Tibial artery (tissue), 4 donors: ENCODE data around the gene EPHA5.
"Not testable (repeated sequence)": the region's sequence is repeated elsewhere in the genome, so short reads cannot be mapped to it uniquely, and the experiment has no call there.

ENCODE experiments used
- DNase-seq, 2 donors: peaks; one replicate each; pipeline ENCODE4 v3.0.0-alpha.2; 2019
- H3K27ac ChIP-seq, 2 donors: fragments of 200-600 bp; sonication (generic) in 1 of 2; 1 replicate in 1 of 2; 2 replicates in 1 of 2; pipeline ENCODE4 v1.5.1; 2018 to 2019; ENCODE audit warnings: mild to moderate bottlenecking in 1 of 2
- H3K27me3 ChIP-seq, 2 donors: fragments of 200-600 bp; sonication (generic) in 1 of 2; one replicate each; pipeline versions ENCODE4 v1.5.1 to v1.6.0; 2016 to 2019
- H3K36me3 ChIP-seq, 3 donors: fragments of 200-600 bp; sonication (generic) in 2 of 3; one replicate each; pipeline ENCODE4 v1.5.1; 2016 to 2019; ENCODE audit warnings: mild to moderate bottlenecking in 2 of 3
- H3K4me1 ChIP-seq, 4 donors: fragments of 200-600 bp; sonication (generic) in 2 of 4; 1 replicate in 3 of 4; 2 replicates in 1 of 4; pipeline ENCODE4 v1.5.1; 2016 to 2019
- H3K4me3 ChIP-seq, 2 donors: fragments of 200-600 bp; sonication (generic) in 1 of 2; 1 replicate in 1 of 2; 2 replicates in 1 of 2; pipeline ENCODE4 v1.5.1; 2018 to 2019; ENCODE audit warnings: mild to moderate bottlenecking in 2 of 2
- H3K9me3 ChIP-seq, 3 donors: fragments of 200-600 bp; sonication (generic) in 1 of 3; one replicate each; pipeline ENCODE4 v1.5.1; 2016 to 2019
- CTCF ChIP-seq, 2 experiments: fragments of 200-600 bp in 1 of 2; fragments of 450-650 bp in 1 of 2; IDR thresholded peaks; one replicate each; pipeline ENCODE4 v1.5.1; 2017 to 2019; ENCODE audit warnings: antibody characterized with exemption in 2 of 2, mild to moderate bottlenecking in 1 of 2, moderate library complexity in 1 of 2
- intact Hi-C: fragments of 100-400 bp; cut with DNase I; formaldehyde crosslinking; loops from one replicate; pipeline ENCODE4 v1.15.0; 2023; ENCODE audit warnings: low total_unique reads

The EPHA5 gene

GRCh38 chr4:65310586-65310985 lies 359.7 kb downstream of the EPHA5 start:
- Histone ChIP-seq H3K27ac (no peak overlapping the region), H3K36me3 (no peaks in the 10 kb centered on the region), H3K27me3 (no peaks in the 10 kb centered on the region), H3K9me3 (no peaks in the 10 kb centered on the region), H3K4me1 (no peaks in the 10 kb centered on the region), H3K4me3 (no peak overlapping the region)
- no peak for TF ChIP-seq CTCF (IDR thresholded peaks at IDR 0.05)
- DNase-seq = no peak
- intact Hi-C loops = no loop called here

- H3K27ac ChIP-seq, H3K9me3 ChIP-seq, H3K36me3 ChIP-seq, intact Hi-C loops, DNase-seq, H3K27me3 ChIP-seq, H3K4me3 ChIP-seq, H3K4me1 ChIP-seq: not testable (repeated sequence)
Observed at GRCh38 chr4:65308626-65309025, 361.7 kb downstream of the EPHA5 start.

GRCh38 chr4:65302145-65302544 lies 368.1 kb downstream of the EPHA5 start:
- H3K4me3 ChIP-seq = no peak overlapping the region
- intact Hi-C loops = no loop called here
- H3K36me3 ChIP-seq = no peaks in the 10 kb centered on the region
- no peaks in the 10 kb centered on the region for H3K4me1 ChIP-seq
- H3K27ac ChIP-seq = no peak overlapping the region
- DNase-seq = no peak
- no peaks in the 10 kb centered on the region for H3K9me3 ChIP-seq
- no peaks in the 10 kb centered on the region for H3K27me3 ChIP-seq
- TF ChIP-seq CTCF (IDR thresholded peaks at IDR 0.05) = no peak

GRCh38 chr4:65296246-65296645 lies 374.0 kb downstream of the EPHA5 start:
- TF ChIP-seq CTCF (IDR thresholded peaks at IDR 0.05) = no peak
- intact Hi-C loops = no loop called here

GRCh38 chr4:65287071-65287470 lies 383.2 kb downstream of the EPHA5 start:
- intact Hi-C loops = no loop called here
- no peak for TF ChIP-seq CTCF (IDR thresholded peaks at IDR 0.05)
- H3K27ac ChIP-seq = no peak overlapping the region
- no peak for DNase-seq
- no peaks in the 10 kb centered on the region for H3K4me1 ChIP-seq
- no peaks in the 10 kb centered on the region for H3K36me3 ChIP-seq
- H3K9me3 ChIP-seq = peaks cover 0 to 3% (median 0%) of the 10 kb centered on the region in 3 donors
- no peak overlapping the region for H3K4me3 ChIP-seq
- H3K27me3 ChIP-seq = no peaks in the 10 kb centered on the region

More at GRCh38 chr4:65296246-65296645, 374.0 kb downstream of the EPHA5 start:
- no peaks in the 10 kb centered on the region for H3K36me3 ChIP-seq
- no peak for DNase-seq
- no peak overlapping the region for H3K27ac ChIP-seq
- H3K4me3 ChIP-seq = no peak overlapping the region
- no peaks in the 10 kb centered on the region for H3K27me3 ChIP-seq
- no peaks in the 10 kb centered on the region for H3K9me3 ChIP-seq
- H3K4me1 ChIP-seq = no peaks in the 10 kb centered on the region
